Smooth muscle cell of the brain vasculature (primary cell): ENCODE data around the gene PPIL1.
A peak's percentile ranks its signal among the peaks of the same experiment; 100 is the strongest.

Experiments used
- DNase-seq: peaks from one replicate; pipeline ENCODE4 v3.0.0-alpha.2; 2012; ENCODE audit warnings: low read depth, low spot score

The PPIL1 gene

GRCh38 chr6:36888654-36889481, 14.3 kb upstream of the PPIL1 start:
- no peak for DNase-seq

- DNase-seq: no peak
Measured at GRCh38 chr6:36888115-36888643, 13.6 kb upstream of the PPIL1 start.

- no peak for DNase-seq
Measured at GRCh38 chr6:36886950-36887618, 12.5 kb upstream of the PPIL1 start.

GRCh38 chr6:36885461-36886401, 11.1 kb upstream of the PPIL1 start, which contains the start of gene C6orf89:
Gene C6orf89 (plus strand): TSS chr6:36885952. CDS start chr6:36899445, 13,493 bp downstream.
- peak; percentile 95 for DNase-seq

GRCh38 chr6:36884610-36885009, 10.0 kb upstream of the PPIL1 start:
- DNase-seq: no peak

GRCh38 chr6:36875250-36875633, 639 bp upstream of the PPIL1 start:
- no peak for DNase-seq

GRCh38 chr6:36873612-36874442, 776 bp downstream of the PPIL1 start:
- DNase-seq: no peak

- no peak for DNase-seq
Measured at GRCh38 chr6:36873115-36873514, 1.5 kb downstream of the PPIL1 start.

GRCh38 chr6:36871686-36872085, 2.9 kb downstream of the PPIL1 start:
- no peak for DNase-seq

- DNase-seq: no peak
Measured at GRCh38 chr6:36867471-36868224, 7.0 kb downstream of the PPIL1 start.

GRCh38 chr6:36865835-36866234, 8.8 kb downstream of the PPIL1 start:
- DNase-seq: no peak

- DNase-seq: no peak
Measured at GRCh38 chr6:36863670-36864540, 10.7 kb downstream of the PPIL1 start.

- DNase-seq: no peak
Measured at GRCh38 chr6:36862848-36863382, 11.7 kb downstream of the PPIL1 start.

- DNase-seq: no peak
Measured at GRCh38 chr6:36862164-36862847, 12.3 kb downstream of the PPIL1 start.

- no peak for DNase-seq
Measured at GRCh38 chr6:36860126-36860525, 14.5 kb downstream of the PPIL1 start.

GRCh38 chr6:36858407-36858981, 16.1 kb downstream of the PPIL1 start:
- no peak for DNase-seq

- no peak for DNase-seq
Measured at GRCh38 chr6:36857325-36857724, 17.3 kb downstream of the PPIL1 start.

GRCh38 chr6:36856277-36856676, 18.3 kb downstream of the PPIL1 start:
- DNase-seq: no peak
